Colonic mucosa (tissue), 4 donors: Measurements from ENCODE around the gene THAP7. TPM values are rescaled to one million over a fixed set of nuclear protein-coding genes. Genes with fewer than 3 reads are reported as not detected.

ENCODE experiments used
- DNase-seq: peaks from one replicate; pipeline ENCODE4 v3.0.0-alpha.2; 2020
- H3K27ac ChIP-seq: fragments of 200-600 bp; one replicate; pipeline ENCODE4 v1.8.0; 2021
- H3K27me3 ChIP-seq: fragments of 200-600 bp; one replicate; pipeline ENCODE4 v1.8.0; 2021
- H3K36me3 ChIP-seq: fragments of 200-600 bp; one replicate; pipeline ENCODE4 v1.8.0; 2021
- H3K4me1 ChIP-seq: fragments of 200-600 bp; one replicate; pipeline ENCODE4 v1.8.0; 2021; ENCODE audit warnings: mild to moderate bottlenecking
- H3K4me3 ChIP-seq: fragments of 200-600 bp; one replicate; pipeline ENCODE4 v1.8.0; 2021
- H3K9ac ChIP-seq, 2 donors: one replicate each; pipeline ENCODE4 v1.7.0; 2013; ENCODE audit warnings: control low read depth in 2 of 2, low read depth in 2 of 2, low read length in 2 of 2
- H3K9me3 ChIP-seq: fragments of 200-600 bp; one replicate; pipeline ENCODE4 v1.8.0; 2021
- intact Hi-C: fragments of 100-400 bp; cut with DNase I; formaldehyde crosslinking; loops from one replicate; pipeline ENCODE4 v1.14.1; 2022
- total RNA-seq, 2 donors: library from RNA; stranded (reverse); fragmentation: NEBNext Ultra II Directional in 1 of 2; extraction: Animal tissue kit (Norgen Biotek cat#: 25700) in 1 of 2; gene quantifications; one replicate each; pipeline ENCODE4 v1.2.1, GENCODE V29; 2021
- TF ChIP-seq, protein P1 (sequence below): fragments of 200-600 bp; IDR thresholded peaks from one replicate; pipeline ENCODE4 v1.8.0; 2022; ENCODE audit warnings: antibody characterized with exemption, mild to moderate bottlenecking
- donor health status: healthy.
- donor health status: DM: no; HTN: no; CAD: no.
- donor health status: DM: no; HTN: no; CAD: no.

Gene THAP7
- total RNA-seq, 2 donors from 2014 or later: 12.9 to 23.3 TPM

DNA sequence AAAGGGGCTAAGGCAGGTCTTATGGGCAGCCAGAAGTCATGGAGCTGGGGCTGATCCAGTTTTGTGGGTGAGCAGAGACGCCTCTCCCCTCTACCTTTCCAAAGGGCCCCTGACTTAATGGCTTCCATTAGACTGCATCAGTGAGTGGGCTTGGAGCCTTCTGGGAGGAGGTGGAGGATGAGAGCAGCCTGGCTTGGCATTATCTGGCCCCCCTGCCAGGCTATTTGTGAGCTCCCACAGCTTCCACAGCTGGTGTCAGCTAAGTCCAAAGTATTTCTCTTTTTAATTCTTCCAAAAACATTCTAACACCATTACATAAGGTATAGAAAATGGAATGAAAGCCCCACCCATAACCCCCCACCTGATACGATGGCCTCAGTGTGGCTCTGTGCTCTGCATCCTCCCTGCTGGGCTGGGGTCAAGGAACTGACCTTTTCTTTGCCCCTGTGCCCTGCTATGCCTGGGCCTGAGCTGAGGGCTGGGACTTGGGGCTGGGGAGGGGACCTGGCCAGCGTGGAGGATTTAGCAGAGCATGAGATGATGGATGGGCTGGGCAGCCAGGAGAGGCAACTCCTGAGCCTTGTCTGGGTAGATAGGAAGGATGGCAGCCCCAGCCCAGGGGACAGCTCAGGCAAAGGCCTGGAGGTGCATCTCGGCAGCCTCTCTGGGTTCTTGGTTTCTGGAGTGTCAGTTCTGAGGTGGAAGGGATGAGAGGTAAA lies 30.8 kb downstream of the THAP7 start:
- H3K4me3 ChIP-seq: no peak overlapping the region
- intact Hi-C loops: no loop called here
- H3K27ac ChIP-seq: no peak overlapping the region
- H3K9me3 ChIP-seq: no peaks in the 10 kb centered on the region
- peaks cover 3% of the 10 kb centered on the region for H3K4me1 ChIP-seq
- DNase-seq: no peak
- no peaks in the 10 kb centered on the region for H3K27me3 ChIP-seq
- TF ChIP-seq, protein P1, sequence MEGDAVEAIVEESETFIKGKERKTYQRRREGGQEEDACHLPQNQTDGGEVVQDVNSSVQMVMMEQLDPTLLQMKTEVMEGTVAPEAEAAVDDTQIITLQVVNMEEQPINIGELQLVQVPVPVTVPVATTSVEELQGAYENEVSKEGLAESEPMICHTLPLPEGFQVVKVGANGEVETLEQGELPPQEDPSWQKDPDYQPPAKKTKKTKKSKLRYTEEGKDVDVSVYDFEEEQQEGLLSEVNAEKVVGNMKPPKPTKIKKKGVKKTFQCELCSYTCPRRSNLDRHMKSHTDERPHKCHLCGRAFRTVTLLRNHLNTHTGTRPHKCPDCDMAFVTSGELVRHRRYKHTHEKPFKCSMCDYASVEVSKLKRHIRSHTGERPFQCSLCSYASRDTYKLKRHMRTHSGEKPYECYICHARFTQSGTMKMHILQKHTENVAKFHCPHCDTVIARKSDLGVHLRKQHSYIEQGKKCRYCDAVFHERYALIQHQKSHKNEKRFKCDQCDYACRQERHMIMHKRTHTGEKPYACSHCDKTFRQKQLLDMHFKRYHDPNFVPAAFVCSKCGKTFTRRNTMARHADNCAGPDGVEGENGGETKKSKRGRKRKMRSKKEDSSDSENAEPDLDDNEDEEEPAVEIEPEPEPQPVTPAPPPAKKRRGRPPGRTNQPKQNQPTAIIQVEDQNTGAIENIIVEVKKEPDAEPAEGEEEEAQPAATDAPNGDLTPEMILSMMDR: no peak
- no peaks in the 10 kb centered on the region for H3K36me3 ChIP-seq
- H3K9ac ChIP-seq: no peak overlapping the region

DNA sequence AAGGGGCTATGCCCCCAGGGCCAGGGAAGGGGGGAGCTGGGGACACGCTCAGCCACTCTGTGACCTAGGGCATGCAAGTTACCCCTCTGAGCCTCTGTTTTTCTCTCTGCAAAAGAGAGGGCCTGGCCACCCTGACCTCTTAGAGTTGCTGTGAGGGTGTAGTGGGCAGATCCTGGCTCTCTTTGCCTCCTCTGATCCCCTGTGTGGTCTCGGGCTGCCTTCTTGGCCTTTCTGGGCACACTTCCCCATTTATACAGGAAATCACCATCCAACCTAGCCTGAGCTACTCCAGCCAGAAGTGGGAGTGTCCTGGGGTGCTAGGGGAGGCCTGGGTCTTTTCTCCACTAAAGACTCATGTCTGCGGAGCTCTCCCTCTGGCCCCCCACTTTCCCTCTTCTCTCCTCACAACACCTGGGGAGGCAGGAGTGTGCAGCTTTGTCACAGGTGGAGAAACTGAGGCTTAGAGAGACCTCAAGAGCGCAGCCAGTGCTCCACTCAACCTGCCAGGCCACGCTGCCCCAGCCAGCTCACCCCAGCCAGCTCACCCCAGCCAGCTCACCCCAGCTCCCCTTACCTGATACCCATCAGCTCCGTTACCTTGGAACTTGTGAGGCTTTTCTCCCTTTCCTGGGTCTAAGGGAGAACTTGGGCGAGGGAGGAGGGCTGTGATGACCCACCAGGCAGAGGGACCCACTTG lies 33.5 kb downstream of the THAP7 start:
- Histone ChIP-seq H3K9ac (peak overlapping the region in 1 of 2 donors; percentile 12), H3K27me3 (no peaks in the 10 kb centered on the region), H3K4me3 (no peak overlapping the region), H3K9me3 (no peaks in the 10 kb centered on the region), H3K27ac (no peak overlapping the region), H3K36me3 (no peaks in the 10 kb centered on the region), H3K4me1 (peaks cover 3% of the 10 kb centered on the region)
- TF ChIP-seq, protein P1: no peak
- no peak for DNase-seq
- intact Hi-C loops: loop anchor here (10.0 kb wide), 1 partner anchor 94 kb away; no protein-coding TSS in a partner anchor

GRCh38 chr22:20967697-20968211 lies 34.2 kb downstream of the THAP7 start:
- no peak for DNase-seq
- Histone ChIP-seq H3K27me3 (no peaks in the 10 kb centered on the region), H3K36me3 (no peaks in the 10 kb centered on the region), H3K9me3 (no peaks in the 10 kb centered on the region), H3K27ac (no peak overlapping the region), H3K9ac (peak overlapping the region in 1 of 2 donors; percentile 12), H3K4me1 (peaks cover 3% of the 10 kb centered on the region), H3K4me3 (no peak overlapping the region)
- TF ChIP-seq, protein P1: no peak
- intact Hi-C loops: loop anchor here (10.0 kb wide), 1 partner anchor 93 kb away; no protein-coding TSS in a partner anchor

GRCh38 chr22:20966883-20967696 lies 34.8 kb downstream of the THAP7 start, which contains the start of gene AIFM3:
AIFM3 (plus strand) TSS chr22:20967255; CDS start chr22:20967945, 690 bp downstream.
- Histone ChIP-seq H3K9ac (peak within 1 kb of the TSS; percentile 62 to 88), H3K4me1 (peaks cover 3% of the 10 kb centered on the region), H3K27ac (peak within 1 kb of the TSS; percentile 87), H3K9me3 (no peaks in the 10 kb centered on the region), H3K4me3 (no peak within 1 kb of the TSS), H3K36me3 (no peaks in the 10 kb centered on the region), H3K27me3 (no peaks in the 10 kb centered on the region)
- intact Hi-C loops: loop anchor here (10.0 kb wide), 1 partner anchor 92 kb away; no protein-coding TSS in a partner anchor
- TF ChIP-seq, protein P1: no peak
- no peak for DNase-seq
